H9 (cell line): ENCODE measurements around the gene RNF157. TPM values are rescaled to one million over a fixed set of nuclear protein-coding genes. Genes with fewer than 3 reads are reported as not detected.

ENCODE experiments used
- DNase-seq: peaks from one replicate; pipeline ENCODE4 v3.0.0-alpha.2; 2017
- H2AFZ ChIP-seq: one replicate; pipeline ENCODE4 v1.6.1; 2013; ENCODE audit warnings: mild to moderate bottlenecking, low read length, control low read depth, moderate library complexity
- H2AK5ac ChIP-seq: 2 replicates; pipeline ENCODE4 v1.6.1; 2013; ENCODE audit warnings: low read length, control low read depth, mixed read lengths; ENCODE audit not compliant: insufficient read length
- H2BK120ac ChIP-seq: one replicate; pipeline ENCODE4 v1.6.1; 2013; ENCODE audit warnings: low read depth, mild to moderate bottlenecking, low read length, control low read depth, inconsistent platforms; ENCODE audit not compliant: poor library complexity, severe bottlenecking
- H2BK12ac ChIP-seq: 2 replicates; pipeline ENCODE4 v1.6.1; 2013; ENCODE audit warnings: low read length, control low read depth, mixed read lengths, low read depth; ENCODE audit not compliant: insufficient read length
- H2BK15ac ChIP-seq: 2 replicates; pipeline ENCODE4 v1.6.1; 2013; ENCODE audit warnings: low read depth, low read length, control low read depth
- H2BK20ac ChIP-seq: one replicate; pipeline ENCODE4 v1.6.1; 2013; ENCODE audit warnings: low read depth, mild to moderate bottlenecking, low read length, control low read depth, inconsistent platforms; ENCODE audit not compliant: poor library complexity, severe bottlenecking
- H2BK5ac ChIP-seq: 2 replicates; pipeline ENCODE4 v1.6.1; 2013; ENCODE audit warnings: low read length, control low read depth, mixed read lengths; ENCODE audit not compliant: insufficient read length
- H3K14ac ChIP-seq: 2 replicates; pipeline ENCODE4 v1.6.1; 2013; ENCODE audit warnings: low read length, control low read depth; ENCODE audit not compliant: insufficient read depth
- H3K18ac ChIP-seq: 2 replicates; pipeline ENCODE4 v1.6.1; 2013; ENCODE audit warnings: low read depth, mild to moderate bottlenecking, mixed read lengths, low read length, control low read depth; ENCODE audit not compliant: insufficient read length
- H3K23ac ChIP-seq: 2 replicates; pipeline ENCODE4 v1.6.1; 2013; ENCODE audit warnings: low read length, control low read depth, mixed read lengths, low read depth; ENCODE audit not compliant: insufficient read length
- H3K23me2 ChIP-seq: 2 replicates; pipeline ENCODE4 v1.6.1; 2013; ENCODE audit warnings: low read depth, mild to moderate bottlenecking, mixed read lengths, low read length, control low read depth; ENCODE audit not compliant: insufficient read length, poor library complexity, severe bottlenecking
- H3K27ac ChIP-seq: 2 replicates; pipeline ENCODE4 v1.5.1; 2013; ENCODE audit warnings: low read length, control low read depth, mixed read lengths, low read depth; ENCODE audit not compliant: insufficient read length
- H3K27me3 ChIP-seq: 2 replicates; pipeline ENCODE4 v1.6.1; 2013; ENCODE audit warnings: low read length, control low read depth, inconsistent platforms; ENCODE audit not compliant: insufficient read depth
- H3K4ac ChIP-seq: 2 replicates; pipeline ENCODE4 v1.6.1; 2013; ENCODE audit warnings: low read depth, mild to moderate bottlenecking, control low read depth, inconsistent platforms, low read length, moderate library complexity
- H3K4me1 ChIP-seq: 2 replicates; pipeline ENCODE4 v1.6.1; 2013; ENCODE audit warnings: low read length, control low read depth, inconsistent platforms; ENCODE audit not compliant: insufficient read depth
- H3K4me2 ChIP-seq: 2 replicates; pipeline ENCODE4 v1.6.1; 2013; ENCODE audit warnings: low read length, control low read depth, mixed read lengths; ENCODE audit not compliant: insufficient read length, insufficient read depth
- H3K56ac ChIP-seq: 2 replicates; pipeline ENCODE4 v1.6.1; 2013; ENCODE audit warnings: low read depth, mild to moderate bottlenecking, mixed read lengths, low read length, control low read depth; ENCODE audit not compliant: insufficient read length
- H3K79me1 ChIP-seq: 2 replicates; pipeline ENCODE4 v1.6.1; 2013; ENCODE audit warnings: low read depth, mild to moderate bottlenecking, moderate library complexity, low read length, control low read depth, inconsistent platforms; ENCODE audit not compliant: insufficient read depth, poor library complexity, severe bottlenecking
- H3K79me2 ChIP-seq: 2 replicates; pipeline ENCODE4 v1.6.1; 2013; ENCODE audit warnings: low read length, control low read depth, inconsistent platforms; ENCODE audit not compliant: insufficient read depth
- H3K9ac ChIP-seq: 2 replicates; pipeline ENCODE4 v1.6.1; 2013; ENCODE audit warnings: low read length, control low read depth, mixed read lengths; ENCODE audit not compliant: insufficient read length; ENCODE audit errors: extremely low read depth
- H3K9me3 ChIP-seq: one replicate; pipeline ENCODE4 v1.6.1; 2013; ENCODE audit warnings: low read depth, low read length, inconsistent platforms; ENCODE audit not compliant: control insufficient read depth
- H3T11ph ChIP-seq: one replicate; pipeline ENCODE4 v1.6.1; 2013; ENCODE audit warnings: mild to moderate bottlenecking, low read length, control low read depth, inconsistent platforms
- H4K20me1 ChIP-seq: one replicate; pipeline ENCODE4 v1.6.1; 2013; ENCODE audit not compliant: control insufficient read depth, insufficient read length, insufficient read depth
- H4K5ac ChIP-seq: 2 replicates; pipeline ENCODE4 v1.6.1; 2013; ENCODE audit warnings: low read depth, mild to moderate bottlenecking, mixed read lengths, low read length, control low read depth; ENCODE audit not compliant: insufficient read length
- H4K8ac ChIP-seq: replicated peaks from 2 replicates; pipeline ENCODE4 v1.6.1; 2013; ENCODE audit warnings: low read length, control low read depth, mixed read lengths, low read depth; ENCODE audit not compliant: insufficient read length
- H4K91ac ChIP-seq: 2 replicates; pipeline ENCODE4 v1.6.1; 2013; ENCODE audit warnings: low read depth, mild to moderate bottlenecking, moderate library complexity, mixed read lengths, low read length, control low read depth; ENCODE audit not compliant: insufficient read length
- H3K27ac Mint-ChIP-seq, 3 experiments: 2 replicates in 2 of 3; 3 replicates in 1 of 3; pipeline ENCODE4 v1.8.0; 2020 to 2021; ENCODE audit warnings: mixed read lengths in 3 of 3, mild to moderate bottlenecking in 1 of 3, moderate library complexity in 1 of 3
- H3K27me3 Mint-ChIP-seq: 2 replicates; pipeline ENCODE4 v1.8.0; 2021; ENCODE audit warnings: low read depth, mild to moderate bottlenecking, moderate library complexity, mixed read lengths
- H3K36me3 Mint-ChIP-seq, 3 experiments: 2 replicates in 2 of 3; 3 replicates in 1 of 3; pipeline ENCODE4 v1.8.0; 2020 to 2021; ENCODE audit warnings: low read depth in 3 of 3, mixed read lengths in 3 of 3; ENCODE audit not compliant: insufficient read depth in 1 of 3
- H3K4me1 Mint-ChIP-seq, 2 experiments: 2 replicates each; pipeline ENCODE4 v1.8.0; 2020; ENCODE audit warnings: mixed read lengths in 2 of 2
- H3K4me3 Mint-ChIP-seq, 2 experiments: 2 replicates in 1 of 2; 3 replicates in 1 of 2; pipeline ENCODE4 v1.8.0; 2020 to 2021; ENCODE audit warnings: mild to moderate bottlenecking in 2 of 2, mixed read lengths in 2 of 2, moderate library complexity in 1 of 2
- H3K9me3 Mint-ChIP-seq, 2 experiments: 2 replicates in 1 of 2; 3 replicates in 1 of 2; pipeline ENCODE4 v1.8.0; 2020; ENCODE audit warnings: mild to moderate bottlenecking in 2 of 2, mixed read lengths in 2 of 2, moderate library complexity in 1 of 2
- WGBS: extraction: QIAGEN DNeasy Blood & Tissue Kit; methylation state at CpG from one replicate; pipeline ENCODE4 v1.1.7; 2013; ENCODE audit warnings: missing lambda C conversion rate, low lambda C conversion rate, mixed read lengths; ENCODE audit not compliant: insufficient read length; ENCODE audit errors: extremely low coverage; 5-methylcytosine and 5-hydroxymethylcytosine counted together
- total RNA-seq: library from RNA; stranded (reverse); gene quantifications from 2 replicates; pipeline ENCODE4 v1.2.1, GENCODE V29; 2021
- TF ChIP-seq, protein P1 (sequence below): fragments of 200-600 bp; sonication (generic); conservative IDR thresholded peaks from 3 replicates; pipeline ENCODE4 v1.8.0; 2021; ENCODE audit warnings: antibody characterized with exemption, mild to moderate bottlenecking

RNF157 gene
- total RNA-seq, 1 experiment from 2014 or later: 9.9 TPM

DNA sequence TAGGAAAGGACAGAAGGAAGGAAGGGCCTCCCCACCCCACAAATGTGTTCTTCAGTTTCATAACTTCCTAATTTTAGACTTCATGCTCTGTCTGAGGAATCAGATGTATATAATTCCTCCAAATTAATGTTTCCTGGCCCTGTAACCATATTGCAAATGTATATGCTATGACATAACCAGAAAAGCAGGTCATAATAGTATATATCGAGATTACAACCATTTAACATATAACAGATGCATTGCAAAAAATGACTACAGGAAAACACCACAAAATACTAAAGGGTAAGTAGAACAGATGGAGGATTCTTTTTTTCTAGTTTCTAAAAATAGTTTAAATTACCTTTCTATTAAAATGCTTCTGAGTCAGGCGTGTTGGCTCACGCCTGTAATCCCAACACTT is 133.6 kb downstream of the RNF157 start:
- TF ChIP-seq, protein P1, sequence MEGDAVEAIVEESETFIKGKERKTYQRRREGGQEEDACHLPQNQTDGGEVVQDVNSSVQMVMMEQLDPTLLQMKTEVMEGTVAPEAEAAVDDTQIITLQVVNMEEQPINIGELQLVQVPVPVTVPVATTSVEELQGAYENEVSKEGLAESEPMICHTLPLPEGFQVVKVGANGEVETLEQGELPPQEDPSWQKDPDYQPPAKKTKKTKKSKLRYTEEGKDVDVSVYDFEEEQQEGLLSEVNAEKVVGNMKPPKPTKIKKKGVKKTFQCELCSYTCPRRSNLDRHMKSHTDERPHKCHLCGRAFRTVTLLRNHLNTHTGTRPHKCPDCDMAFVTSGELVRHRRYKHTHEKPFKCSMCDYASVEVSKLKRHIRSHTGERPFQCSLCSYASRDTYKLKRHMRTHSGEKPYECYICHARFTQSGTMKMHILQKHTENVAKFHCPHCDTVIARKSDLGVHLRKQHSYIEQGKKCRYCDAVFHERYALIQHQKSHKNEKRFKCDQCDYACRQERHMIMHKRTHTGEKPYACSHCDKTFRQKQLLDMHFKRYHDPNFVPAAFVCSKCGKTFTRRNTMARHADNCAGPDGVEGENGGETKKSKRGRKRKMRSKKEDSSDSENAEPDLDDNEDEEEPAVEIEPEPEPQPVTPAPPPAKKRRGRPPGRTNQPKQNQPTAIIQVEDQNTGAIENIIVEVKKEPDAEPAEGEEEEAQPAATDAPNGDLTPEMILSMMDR: no peak
- H3K9me3 Mint-ChIP-seq: peaks cover 0 to 3% of the 10 kb centered on the region in 2 experiments; a peak in 1 of 5 replicates

More for the DNA sequence above, 133.6 kb downstream of the RNF157 start:
- no peak overlapping the region for H4K8ac ChIP-seq
- H2AFZ ChIP-seq: no peak overlapping the region
- peak overlapping the region; percentile 14 for H3K4me2 ChIP-seq
- no peak overlapping the region for H3K56ac ChIP-seq
- no peak overlapping the region for H3K14ac ChIP-seq
- H2AK5ac ChIP-seq: no peak overlapping the region
- H3K9ac ChIP-seq: no peak overlapping the region
- H3K4ac ChIP-seq: no peak overlapping the region
- H4K20me1 ChIP-seq: peaks cover 4% of the 10 kb centered on the region
- Mint-ChIP-seq H3K4me3 (0 out of 5 replicates have a peak overlapping the region, but pooled peaks of 1 of the 2 experiments have one; percentile 3), H3K27me3 (no peaks in the 10 kb centered on the region; the same call in none of the 2 replicates), H3K27ac (peak overlapping the region in 1 of 3 experiments; percentile 89; a peak in 2 of 7 replicates), H3K36me3 (peaks cover 3 to 10% (median 5%) of the 10 kb centered on the region in 3 experiments; a peak in 5 of 7 replicates), H3K4me1 (peaks cover 20 to 29% of the 10 kb centered on the region in 2 experiments)
- H3K27ac ChIP-seq: no peak overlapping the region
- no peak overlapping the region for H2BK5ac ChIP-seq
- peaks cover 11% of the 10 kb centered on the region for H3K23me2 ChIP-seq
- no peak overlapping the region for H2BK15ac ChIP-seq
- no peak overlapping the region for H3K23ac ChIP-seq
- H3K79me2 ChIP-seq: no peaks in the 10 kb centered on the region
- no peaks in the 10 kb centered on the region for H3K9me3 ChIP-seq
- no peak overlapping the region for H2BK20ac ChIP-seq
- no peaks in the 10 kb centered on the region for H3K27me3 ChIP-seq
- no peak for DNase-seq
- H3K4me1 ChIP-seq: peaks cover 6% of the 10 kb centered on the region
- no CpG with 5 or more reads among the region's 3 CpGs for WGBS
- no peak overlapping the region for H4K91ac ChIP-seq
- H3K79me1 ChIP-seq: no peaks in the 10 kb centered on the region
- peak overlapping the region; percentile 58 for H3K18ac ChIP-seq
- no peak overlapping the region for H4K5ac ChIP-seq
- no peak overlapping the region for H2BK120ac ChIP-seq
- no peak overlapping the region for H3T11ph ChIP-seq
- no peak overlapping the region for H2BK12ac ChIP-seq
